SJSA1 (cell line): ENCODE data around the gene GNA14. TPM values are rescaled to one million over a fixed set of nuclear protein-coding genes. Genes with fewer than 3 reads are reported as not detected.
A peak's percentile ranks its signal among the peaks of the same experiment; 100 is the strongest.

Experiments used
- DNase-seq, 2 experiments: peaks; one replicate each; pipeline ENCODE4 v3.0.0-alpha.2; 2015 to 2020; ENCODE audit warnings: low spot score in 2 of 2, low read depth in 1 of 2
- H3K27ac ChIP-seq: fragments of 250-450 bp; sonication (Bioruptor Pico); 2 replicates; pipeline ENCODE4 v1.5.1; 2020; ENCODE audit warnings: mild to moderate bottlenecking, moderate library complexity
- H3K27me3 ChIP-seq: fragments of 250-450 bp; sonication (Bioruptor Pico); replicated peaks from 2 replicates; pipeline ENCODE4 v1.5.1; 2020; ENCODE audit warnings: mild to moderate bottlenecking, moderate library complexity
- H3K36me3 ChIP-seq: fragments of 250-450 bp; sonication (Bioruptor Pico); 2 replicates; pipeline ENCODE4 v1.5.1; 2020; ENCODE audit warnings: mild to moderate bottlenecking
- H3K4me1 ChIP-seq: fragments of 250-450 bp; sonication (Bioruptor Pico); replicated peaks from 2 replicates; pipeline ENCODE4 v1.6.1; 2021; ENCODE audit warnings: mild to moderate bottlenecking
- H3K4me3 ChIP-seq: fragments of 250-450 bp; sonication (Bioruptor Pico); 2 replicates; pipeline ENCODE4 v1.5.1; 2020; ENCODE audit warnings: mild to moderate bottlenecking
- H3K9me3 ChIP-seq: fragments of 250-450 bp; sonication (Bioruptor Pico); replicated peaks from 2 replicates; pipeline ENCODE4 v1.5.1; 2020; ENCODE audit warnings: mild to moderate bottlenecking
- total RNA-seq: library from RNA; depleted of rRNA; stranded (reverse); fragments of >200 nt; shearing (Covaris generic); gene quantifications from 2 replicates; pipeline ENCODE4 v1.2.3, GENCODE V29; 2014

GNA14 gene
- total RNA-seq, 1 experiment from 2014 or later: 0.45 TPM

DNA sequence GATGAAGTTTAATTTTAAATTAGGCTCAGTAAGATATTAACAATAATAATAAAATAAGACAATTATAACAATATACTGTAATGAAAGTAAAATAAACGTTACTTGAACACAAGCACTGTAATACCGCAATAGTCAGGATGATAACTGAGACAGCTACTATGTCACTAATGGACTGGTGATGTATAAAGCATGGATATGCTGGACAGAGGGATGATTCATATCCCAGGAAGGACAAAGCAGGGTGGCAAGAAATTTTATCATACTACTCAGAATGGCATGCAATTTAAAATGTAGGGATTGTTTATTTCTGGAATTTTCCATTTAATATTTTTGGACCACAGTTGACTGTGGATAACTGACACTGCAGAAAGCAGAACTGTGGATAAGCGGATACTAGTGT lies 273.9 kb downstream of the GNA14 start:
- Histone ChIP-seq H3K27me3 (no peaks in the 10 kb centered on the region), H3K4me3 (no peak overlapping the region), H3K4me1 (peaks cover 5% of the 10 kb centered on the region; the same call in 1 of the 2 replicates), H3K9me3 (no peaks in the 10 kb centered on the region), H3K36me3 (0 out of 2 replicates have a peak, but pooled peaks cover 3% of the 10 kb centered on the region), H3K27ac (no peak overlapping the region)
- DNase-seq: peak in 1 of 2 experiments; percentile 9
